Dedifferentiated amniotic fluid mesenchymal stem cell (primary cell): ENCODE results near the gene PRKD2.
"Not testable (repeated sequence)": the region's sequence is repeated elsewhere in the genome, so short reads cannot be mapped to it uniquely, and the experiment has no call there.

Experiments
- DNase-seq: peaks from one replicate; pipeline ENCODE4 v3.0.0-alpha.2; 2016; ENCODE audit errors: extremely low spot score

Gene PRKD2

DNA sequence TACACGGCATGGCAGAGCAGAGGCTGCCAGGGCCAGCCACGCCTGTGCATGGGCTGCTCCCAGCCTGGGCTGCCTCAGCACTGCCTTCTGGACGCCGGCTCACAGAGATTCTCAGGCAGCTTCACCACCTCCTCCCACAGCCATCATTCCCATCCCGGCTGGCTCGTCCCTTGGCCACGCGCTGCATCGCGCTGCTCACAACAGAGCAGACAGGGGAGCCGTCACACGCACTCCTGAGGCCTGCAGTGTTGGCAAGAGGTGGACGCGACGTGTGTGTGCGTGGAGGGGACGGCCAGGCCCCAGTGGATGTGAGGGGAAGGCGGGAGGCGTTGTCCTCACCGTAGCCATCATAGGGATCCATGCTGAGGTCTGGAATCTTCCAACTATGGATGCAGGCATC is 7.6 kb upstream of the PRKD2 start:
- no peak for DNase-seq

DNA sequence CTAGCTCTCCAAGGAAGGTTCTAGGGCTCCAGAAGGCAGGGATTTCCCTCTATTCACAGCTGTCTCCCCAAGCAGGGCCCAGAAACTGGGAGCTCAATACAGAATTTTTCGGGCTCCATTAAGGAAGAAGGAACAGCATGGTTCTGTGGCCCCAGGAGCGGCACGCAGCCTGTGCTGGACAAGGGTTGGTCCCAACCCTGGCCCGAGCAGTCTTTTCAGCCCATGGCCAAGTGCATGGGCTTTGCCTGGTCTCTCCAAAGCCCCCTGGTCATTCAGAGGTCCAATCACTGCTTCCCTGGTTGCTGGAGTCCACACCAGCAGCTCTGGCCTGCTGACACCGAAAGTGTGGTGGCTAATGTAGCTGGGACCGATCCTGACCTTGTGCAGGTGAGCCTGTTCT is 6.6 kb upstream of the PRKD2 start:
- DNase-seq, result no peak

- DNase-seq, result no peak
These were observed 6.1 kb upstream of the PRKD2 start for GRCh38 chr19:46723023-46723461.

GRCh38 chr19:46722421-46723022 is 5.6 kb upstream of the PRKD2 start:
- no peak for DNase-seq

- DNase-seq, result no peak
These were observed 5.1 kb upstream of the PRKD2 start for GRCh38 chr19:46722004-46722380.

DNA sequence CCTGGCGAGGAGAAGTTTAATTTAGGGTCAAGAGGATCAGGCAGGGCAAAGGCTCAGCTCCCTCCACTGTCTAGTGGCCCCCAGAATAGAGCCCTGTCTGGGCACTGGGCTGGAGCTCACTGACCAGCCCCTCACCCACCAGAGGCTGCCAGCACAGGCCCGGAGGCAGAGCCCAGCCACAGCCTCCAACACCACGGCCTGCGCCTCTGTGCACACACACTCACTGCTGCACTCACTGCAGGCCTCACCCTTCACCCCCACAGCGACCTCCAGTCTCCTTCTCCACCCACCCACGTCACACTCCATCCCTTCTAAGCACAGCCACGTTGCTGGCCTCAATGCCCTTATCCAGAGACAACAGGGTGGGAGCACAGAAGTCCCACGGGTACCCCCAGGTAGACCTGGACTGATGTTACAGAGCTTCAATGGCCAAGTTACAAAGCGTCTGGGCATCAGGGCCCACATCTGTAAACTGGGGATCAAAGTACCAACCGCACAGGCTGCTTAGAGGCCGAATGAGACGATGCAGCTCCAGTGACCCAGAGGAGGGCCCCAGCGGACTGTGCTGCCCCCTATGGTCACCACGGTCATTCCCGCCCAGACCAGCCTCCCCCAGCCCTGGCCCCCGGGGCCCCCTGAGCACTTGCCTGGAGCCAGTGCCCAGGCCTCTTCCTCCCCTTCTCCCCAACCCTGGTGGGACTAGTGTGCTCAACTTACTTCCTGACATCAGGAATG is 4.5 kb upstream of the PRKD2 start:
- no peak for DNase-seq

- no peak for DNase-seq
These were observed 3.8 kb upstream of the PRKD2 start for GRCh38 chr19:46720503-46721239.

DNA sequence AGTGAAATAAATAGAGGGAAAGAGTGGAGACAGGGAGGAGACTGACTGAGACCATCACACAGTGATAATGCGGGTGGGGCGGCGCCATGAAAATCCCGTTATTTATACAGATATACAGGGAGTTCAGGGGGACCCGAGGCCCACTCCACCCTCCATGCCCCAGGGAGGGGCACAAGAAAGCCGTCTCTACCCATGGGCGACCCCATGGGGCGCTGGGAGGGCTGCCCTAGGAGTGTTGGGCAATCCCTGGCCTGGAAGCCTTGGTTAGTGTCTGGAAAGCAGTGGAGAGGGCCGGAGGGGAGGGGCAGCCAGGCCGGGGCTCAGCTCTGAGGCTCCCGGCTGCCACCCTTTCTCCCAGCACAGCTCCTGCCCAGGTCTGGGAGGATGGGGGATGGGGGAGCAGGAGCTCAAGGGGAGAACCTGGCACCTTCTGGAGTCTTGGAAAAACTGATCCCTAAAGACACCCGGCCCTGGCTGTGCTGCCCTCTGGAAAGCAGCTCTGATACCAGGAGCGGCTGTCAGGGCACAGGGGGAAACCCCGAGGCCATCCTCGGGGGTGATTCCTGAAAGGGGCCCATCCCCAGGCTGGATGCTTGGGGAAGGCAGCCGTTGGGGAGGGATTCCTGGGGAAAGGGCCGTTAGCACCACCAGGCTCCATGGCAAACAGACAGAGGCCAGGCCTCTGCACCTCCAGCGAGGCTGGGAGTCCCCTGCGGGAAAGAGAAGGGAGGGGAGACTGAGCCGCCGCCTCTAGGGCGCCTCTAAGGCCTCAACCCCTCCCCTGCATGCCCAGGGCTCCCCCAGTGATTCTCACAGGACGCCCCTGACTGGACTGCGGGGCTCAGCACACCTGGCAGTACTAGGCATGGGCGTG is 3.0 kb upstream of the PRKD2 start:
- DNase-seq, result no peak

- no peak for DNase-seq
These were observed 2.2 kb upstream of the PRKD2 start for GRCh38 chr19:46718934-46719622.

DNA sequence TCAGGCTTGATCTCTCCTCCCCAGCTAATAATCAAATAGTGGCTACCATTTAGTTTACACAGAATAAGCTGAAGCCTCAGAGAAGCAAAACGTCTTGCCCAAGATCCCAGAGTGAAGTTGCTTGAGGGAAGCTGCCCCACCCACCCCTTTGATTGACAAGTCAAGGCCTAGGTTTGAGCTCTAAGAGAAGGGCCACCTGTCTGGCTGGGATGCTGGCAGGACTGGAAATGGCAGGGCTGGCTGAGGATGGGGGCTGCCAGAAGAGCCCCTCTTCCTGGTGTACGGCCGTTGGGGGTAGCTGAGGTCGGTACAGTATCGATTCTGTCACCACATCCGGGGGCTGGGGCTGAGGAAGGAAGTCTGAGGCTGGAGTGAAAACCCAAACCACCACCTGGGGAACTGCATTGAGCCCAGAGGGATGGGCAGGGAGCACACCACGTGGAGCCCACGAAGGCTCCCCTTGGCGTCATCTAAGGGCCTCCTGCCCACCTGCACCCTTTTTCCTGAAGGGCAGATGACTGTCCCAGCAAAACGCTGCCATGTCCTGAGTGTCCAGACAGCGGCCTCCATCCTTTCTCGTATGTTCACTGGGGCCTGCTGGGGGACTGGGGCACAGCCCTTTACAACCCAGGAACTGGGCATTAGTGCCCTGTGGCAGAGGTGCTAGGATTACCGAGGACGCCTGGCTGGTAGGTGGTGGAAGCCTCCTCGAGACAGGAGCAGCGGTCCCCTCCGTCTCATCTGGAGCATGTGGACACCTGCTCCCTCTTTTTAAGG is 1.4 kb upstream of the PRKD2 start:
- no peak for DNase-seq

DNA sequence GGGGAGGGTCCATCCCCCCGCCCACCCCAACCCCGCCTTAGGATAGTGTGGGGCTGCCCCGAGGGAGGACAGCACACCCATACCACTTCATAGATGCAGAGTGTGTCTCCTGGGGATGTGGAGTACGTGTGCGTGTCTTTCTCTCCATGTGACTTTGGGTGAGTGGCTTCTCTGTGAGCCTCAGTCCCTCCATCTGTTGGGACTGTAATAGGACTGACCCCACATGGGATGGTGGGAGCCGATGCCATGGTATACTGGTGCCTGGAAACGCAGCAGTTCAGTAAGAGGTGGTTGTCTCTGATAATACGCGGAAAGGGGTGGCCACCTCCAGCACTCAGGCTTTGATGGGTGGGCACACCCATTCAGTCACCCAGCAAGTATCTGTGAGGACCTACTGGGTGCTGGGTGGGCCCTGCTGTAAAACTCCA is 816 bp upstream of the PRKD2 start:
- DNase-seq, result no peak

DNA sequence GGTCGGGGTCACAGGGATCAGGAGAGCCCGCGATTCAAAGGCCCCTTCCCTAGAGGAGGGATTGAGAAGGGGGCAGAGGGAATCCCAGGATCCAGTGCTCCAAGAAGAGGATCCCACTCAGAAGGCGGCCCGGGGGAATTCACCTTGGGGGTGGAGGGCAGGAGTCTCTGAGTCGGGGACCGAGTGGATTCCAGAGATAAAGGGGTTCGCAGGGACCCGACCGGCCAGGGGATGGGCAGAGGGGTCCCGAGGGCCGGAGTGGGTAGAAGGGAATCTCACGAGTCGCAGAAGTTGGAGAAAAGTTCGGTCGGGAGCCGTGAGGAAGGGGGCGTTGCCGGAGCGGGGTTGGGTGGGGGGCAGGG is 261 bp downstream of the PRKD2 start:
- no peak for DNase-seq

DNA sequence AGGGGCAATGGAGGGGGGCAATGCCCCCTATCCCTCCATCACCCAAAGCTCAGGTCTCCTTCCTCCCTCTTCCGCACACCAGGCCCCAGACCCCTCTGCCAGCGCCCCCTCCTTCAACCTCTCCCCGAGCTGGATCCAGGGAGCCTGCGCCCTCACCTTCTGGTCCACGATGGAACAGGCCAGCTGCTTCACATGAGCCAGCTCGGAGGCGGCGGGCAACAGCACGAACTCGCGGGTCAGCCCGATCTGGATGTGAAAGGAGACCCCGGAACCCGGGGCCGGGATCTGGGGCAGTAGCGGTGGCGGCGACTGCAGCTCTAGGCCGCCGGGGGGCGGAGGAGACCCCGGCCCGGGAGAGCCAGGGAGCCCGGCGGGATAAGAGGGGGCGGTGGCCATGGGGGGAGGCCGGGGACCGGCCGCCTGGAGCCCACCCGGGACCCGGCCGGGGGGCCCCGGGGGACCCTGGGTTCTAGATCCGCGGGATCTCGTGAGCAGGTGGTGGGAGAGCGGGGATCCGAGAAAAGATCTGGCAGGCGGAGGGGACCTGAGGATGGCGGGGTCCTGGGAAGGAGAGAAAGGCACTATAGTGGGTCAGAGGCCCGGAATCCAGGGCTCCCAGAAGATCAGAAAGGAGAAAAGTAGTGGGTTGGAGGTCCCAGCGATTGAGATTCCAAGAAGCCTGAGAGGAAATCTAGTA is 791 bp downstream of the PRKD2 start:
- DNase-seq, result no peak

- DNase-seq, result no peak
These were observed 1.3 kb downstream of the PRKD2 start for GRCh38 chr19:46715620-46715974.

GRCh38 chr19:46714444-46715106 is 2.3 kb downstream of the PRKD2 start:
- DNase-seq, result no peak

GRCh38 chr19:46713781-46714443 is 3.0 kb downstream of the PRKD2 start:
- DNase-seq, result no peak

DNA sequence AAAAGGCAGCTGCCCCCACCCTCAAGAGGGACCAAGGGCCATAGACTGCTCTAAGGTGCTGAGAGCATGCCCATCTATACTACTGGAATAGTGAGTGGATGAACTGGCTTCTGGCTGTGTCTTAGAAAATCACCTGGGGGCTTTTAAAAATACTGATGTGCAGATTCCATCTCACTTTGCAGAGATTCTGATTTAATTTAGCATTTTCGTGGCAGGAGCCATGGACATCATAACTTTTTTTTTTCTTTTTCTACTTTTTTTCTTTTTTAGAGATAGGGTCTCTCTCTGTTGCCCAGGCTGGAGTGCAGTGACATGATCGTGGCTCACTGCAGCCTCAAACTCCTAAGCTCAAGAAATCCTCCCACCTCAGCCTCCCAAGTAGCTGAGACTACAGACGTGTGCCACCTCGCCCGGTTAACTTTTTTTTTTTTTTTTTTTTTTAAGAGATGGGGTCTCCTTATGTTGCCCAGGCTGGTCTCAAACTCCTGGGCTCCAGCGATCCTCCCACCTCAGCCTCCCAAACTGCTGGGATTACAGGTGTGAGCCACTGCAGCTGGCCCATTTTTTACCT is 4.1 kb downstream of the PRKD2 start:
- DNase-seq, result not testable (repeated sequence)

GRCh38 chr19:46710687-46711086 is 6.2 kb downstream of the PRKD2 start:
- no peak for DNase-seq
